Activated CD8-positive, alpha-beta T cell treated with anti-CD3 and anti-CD28 coated beads, Interleukin-2, amount 10 ng/mL, durations not matched to agents 7 days and 5 days (primary cell): ENCODE results near the gene SLC6A8. TPM values are rescaled to one million over a fixed set of nuclear protein-coding genes. Genes with fewer than 3 reads are reported as not detected.
A peak's percentile ranks its signal among the peaks of the same experiment; 100 is the strongest.

Source experiments
- ATAC-seq: fragments of 150-1000 bp; cut with Tn5 transposase; one replicate; pipeline ENCODE4 v1.10.0; 2021; ENCODE audit warnings: moderate library complexity
- CTCF ChIA-PET: fragments of 350-600 bp; sonication (Branson Sonifier 250); formaldehyde crosslinking; loops from one replicate; lab custom pipeline; 2021; ENCODE audit warnings: antibody characterized with exemption; lab: Charles Lee
- POLR2A ChIA-PET: fragments of 350-600 bp; sonication (Branson Sonifier 250); formaldehyde crosslinking; loops from one replicate; lab custom pipeline; 2021; ENCODE audit warnings: antibody characterized with exemption; lab: Charles Lee
- DNase-seq: peaks from one replicate; pipeline ENCODE4 v3.0.0-alpha.2; 2020
- H3K27ac Mint-ChIP-seq: one replicate; pipeline ENCODE4 v1.8.0; 2021; ENCODE audit warnings: mild to moderate bottlenecking, mixed read lengths
- H3K27me3 Mint-ChIP-seq: one replicate; pipeline ENCODE4 v1.8.0; 2021; ENCODE audit warnings: low read depth, mixed read lengths
- H3K36me3 Mint-ChIP-seq: one replicate; pipeline ENCODE4 v1.8.0; 2021; ENCODE audit warnings: low read depth, mixed read lengths
- H3K4me1 Mint-ChIP-seq: one replicate; pipeline ENCODE4 v1.8.0; 2021; ENCODE audit warnings: low read depth, mixed read lengths
- H3K4me3 Mint-ChIP-seq: one replicate; pipeline ENCODE4 v1.8.0; 2021; ENCODE audit warnings: mild to moderate bottlenecking, mixed read lengths
- H3K9me3 Mint-ChIP-seq: one replicate; pipeline ENCODE4 v1.8.0; 2022; ENCODE audit warnings: mixed read lengths; ENCODE audit not compliant: insufficient read depth
- total RNA-seq, 2 experiments: library from RNA; stranded (reverse); gene quantifications; one replicate each; pipeline ENCODE4 v1.2.3, GENCODE V29; 2021

Gene SLC6A8
- 1 to 10 TPM in 1 of 2 experiments, under 1 TPM in 1; 0.82 to 1.3 TPM for total RNA-seq

DNA sequence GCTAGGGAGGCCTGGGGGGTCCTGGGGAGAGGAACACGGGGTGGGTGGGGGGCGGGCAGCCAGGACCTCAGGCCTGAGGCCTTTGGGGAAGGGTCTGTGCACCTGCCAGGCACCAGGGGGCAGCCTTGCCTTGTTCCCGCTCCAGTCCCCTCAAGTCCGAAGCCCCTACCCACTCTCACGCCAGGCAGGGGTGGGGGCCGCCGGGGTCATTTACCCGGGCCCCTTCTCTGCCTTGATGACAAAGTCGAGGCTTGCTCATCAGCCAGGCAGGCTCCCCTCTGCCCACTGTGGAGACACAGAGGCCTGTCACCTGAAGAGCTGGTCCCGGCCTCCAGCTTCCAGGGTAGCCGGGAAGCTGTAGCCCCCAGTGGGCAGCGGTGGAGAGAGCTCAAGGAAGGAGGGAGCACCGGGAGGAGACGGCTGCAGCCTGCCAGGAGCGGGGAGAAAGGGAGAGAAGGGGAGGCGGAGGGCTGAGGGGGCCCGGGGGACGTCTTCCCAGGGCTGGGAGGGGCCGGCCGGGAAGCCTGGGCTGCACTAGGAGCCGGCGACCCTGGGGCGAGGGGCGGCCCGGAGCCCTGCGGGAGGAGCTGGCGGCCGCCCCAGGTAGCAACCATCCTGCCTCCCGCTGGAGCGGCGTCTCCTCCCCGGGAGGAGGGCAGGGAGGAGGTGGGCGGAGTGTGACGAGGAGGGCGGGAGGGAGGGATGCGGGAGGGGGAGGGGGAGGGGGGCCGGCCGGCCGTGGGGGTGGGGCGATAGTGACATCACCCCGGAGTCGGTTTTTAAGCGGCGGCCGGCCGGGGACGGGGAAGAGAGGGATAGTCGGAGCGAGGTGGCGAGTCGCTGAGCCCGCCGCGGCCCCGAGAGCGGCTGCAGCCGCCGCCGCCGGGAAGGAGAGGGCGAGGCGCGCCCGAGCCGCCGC is at the start of gene SLC6A8:
Gene SLC6A8, plus strand, starts transcription at position 806 of the 919 bp plus-strand sequence. CDS start 649 bp downstream, outside the sequence.
- H3K27ac Mint-ChIP-seq, result no peak within 1 kb of the TSS
- peak; percentile 60 for ATAC-seq
- H3K4me1 Mint-ChIP-seq, result no peaks in the 10 kb centered on the region
- peak within 1 kb of the TSS; percentile 64 for H3K4me3 Mint-ChIP-seq
- peak; percentile 45 for DNase-seq
- H3K27me3 Mint-ChIP-seq, result peaks cover 9% of the 10 kb centered on the region
- CTCF ChIA-PET, result interaction anchor here (1.1 to 1.2 kb wide), 2 partner anchors 19 to 20 kb away, joined by 3 read pairs; no protein-coding TSS in a partner anchor
- no peaks in the 10 kb centered on the region for H3K9me3 Mint-ChIP-seq
- H3K36me3 Mint-ChIP-seq, result no peaks in the 10 kb centered on the region
- POLR2A ChIA-PET, result no interaction called here

DNA sequence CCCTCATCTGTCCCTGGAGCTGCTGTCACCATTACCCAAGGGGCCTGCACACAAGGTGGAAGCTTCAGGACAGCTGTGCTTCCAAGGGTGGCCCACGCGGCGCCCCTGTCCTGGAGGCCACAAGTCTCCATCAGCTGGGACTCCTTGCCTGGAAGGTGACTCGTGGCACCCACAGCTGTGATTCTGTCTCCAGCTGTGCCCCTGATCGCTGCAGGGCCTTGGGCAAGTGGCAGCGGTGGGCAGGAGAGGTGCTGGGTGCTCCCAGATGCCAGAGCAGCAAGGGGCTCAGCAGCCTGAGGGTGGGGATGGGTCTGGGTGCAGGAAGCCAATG is 49.7 kb upstream of the SLC6A8 start:
- POLR2A ChIA-PET, result no interaction called here
- Mint-ChIP-seq H3K27me3 (peaks cover 16% of the 10 kb centered on the region), H3K36me3 (no peaks in the 10 kb centered on the region), H3K4me1 (peaks cover 8% of the 10 kb centered on the region), H3K4me3 (no peak overlapping the region), H3K27ac (no peak overlapping the region), H3K9me3 (no peaks in the 10 kb centered on the region)
- CTCF ChIA-PET, result no interaction called here
- no peak for ATAC-seq
- DNase-seq, result no peak

DNA sequence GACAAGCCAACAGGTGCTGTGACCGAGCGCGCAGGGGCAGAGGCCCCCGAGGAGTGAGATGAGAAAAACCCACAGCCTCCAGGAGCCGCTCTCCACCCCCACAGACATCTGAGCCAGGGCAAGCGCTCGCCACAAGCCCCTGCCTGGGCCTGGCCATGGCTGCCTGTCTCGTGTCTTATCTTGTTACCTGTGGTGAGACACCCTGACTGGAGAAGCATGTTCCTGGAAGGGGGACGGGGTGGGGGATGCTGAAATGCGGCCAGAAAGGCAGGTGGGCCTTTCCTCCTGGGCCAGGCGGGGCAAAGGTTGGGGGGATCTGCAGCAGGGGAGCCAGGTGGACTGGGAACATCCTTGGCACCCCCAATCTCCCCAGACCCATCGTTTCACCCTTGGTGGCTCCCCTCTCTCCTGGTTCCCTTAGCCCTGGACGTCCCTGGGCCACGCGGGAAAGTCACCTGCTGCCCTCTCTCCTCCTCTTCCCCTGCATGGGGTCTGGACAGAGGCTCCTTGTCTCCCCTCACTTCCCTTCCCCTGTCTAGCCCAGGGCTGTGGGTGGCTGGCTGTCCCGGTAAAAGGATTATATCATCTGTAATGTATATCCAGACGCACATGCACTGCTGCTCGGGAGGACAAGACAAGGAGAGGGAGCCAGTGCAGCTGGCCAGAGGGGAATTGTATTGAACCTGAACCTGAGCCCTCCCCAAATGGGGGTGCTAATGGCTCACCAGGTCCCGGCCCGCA is 49.1 kb upstream of the SLC6A8 start:
- ChIA-PET CTCF (no interaction called here), POLR2A (no interaction called here)
- Mint-ChIP-seq H3K36me3 (no peaks in the 10 kb centered on the region), H3K9me3 (no peaks in the 10 kb centered on the region), H3K4me1 (peaks cover 8% of the 10 kb centered on the region), H3K27ac (no peak overlapping the region), H3K27me3 (peaks cover 21% of the 10 kb centered on the region), H3K4me3 (no peak overlapping the region)
- DNase-seq (no peak), ATAC-seq (no peak)

DNA sequence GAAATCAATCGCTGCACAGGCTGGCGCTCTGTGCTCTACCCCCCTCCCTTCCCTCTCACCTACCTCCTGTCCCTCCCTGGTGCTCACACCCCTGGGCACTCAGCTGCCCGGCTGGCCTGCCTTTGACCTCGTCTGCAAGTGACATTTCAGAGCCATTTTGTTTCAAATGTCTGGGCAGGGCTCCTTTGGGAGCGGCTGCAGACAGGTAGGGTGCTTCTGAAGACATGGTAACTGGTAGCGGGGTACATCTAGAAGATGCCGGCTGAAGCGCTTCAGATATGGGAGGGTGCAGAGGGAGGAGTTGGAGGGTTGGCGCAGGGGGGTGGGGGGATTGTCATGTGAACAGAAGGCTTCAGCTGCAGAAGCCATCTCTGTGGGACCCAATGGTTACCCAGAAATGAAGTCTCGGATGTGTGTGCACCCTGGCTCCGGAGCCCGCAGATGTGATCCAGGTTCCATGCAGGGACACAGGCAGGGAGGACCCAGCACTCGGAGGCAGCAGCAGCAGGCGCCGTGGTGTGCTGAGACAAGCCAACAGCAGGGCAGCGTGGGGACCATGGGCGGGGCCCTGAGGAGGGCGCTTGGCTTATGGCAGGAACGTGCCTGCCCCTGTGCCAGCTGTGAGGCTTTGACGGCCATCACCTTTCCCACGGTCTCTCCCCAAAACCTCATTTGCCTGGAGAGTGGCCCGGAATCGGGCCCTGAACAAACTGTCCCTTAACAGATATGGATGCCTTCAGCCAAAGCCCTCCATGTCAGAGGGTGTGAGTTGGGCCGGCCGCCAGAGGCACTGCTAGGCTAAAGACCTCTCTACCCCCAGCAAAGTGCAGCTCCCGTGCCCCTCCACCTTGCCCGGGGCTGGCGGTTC is 48.3 kb upstream of the SLC6A8 start:
- POLR2A ChIA-PET, result no interaction called here
- CTCF ChIA-PET, result no interaction called here
- peaks cover 22% of the 10 kb centered on the region for H3K27me3 Mint-ChIP-seq
- H3K9me3 Mint-ChIP-seq, result no peaks in the 10 kb centered on the region
- no peaks in the 10 kb centered on the region for H3K36me3 Mint-ChIP-seq
- H3K27ac Mint-ChIP-seq, result no peak overlapping the region
- ATAC-seq, result no peak
- no peak for DNase-seq
- peaks cover 8% of the 10 kb centered on the region for H3K4me1 Mint-ChIP-seq
- no peak overlapping the region for H3K4me3 Mint-ChIP-seq

DNA sequence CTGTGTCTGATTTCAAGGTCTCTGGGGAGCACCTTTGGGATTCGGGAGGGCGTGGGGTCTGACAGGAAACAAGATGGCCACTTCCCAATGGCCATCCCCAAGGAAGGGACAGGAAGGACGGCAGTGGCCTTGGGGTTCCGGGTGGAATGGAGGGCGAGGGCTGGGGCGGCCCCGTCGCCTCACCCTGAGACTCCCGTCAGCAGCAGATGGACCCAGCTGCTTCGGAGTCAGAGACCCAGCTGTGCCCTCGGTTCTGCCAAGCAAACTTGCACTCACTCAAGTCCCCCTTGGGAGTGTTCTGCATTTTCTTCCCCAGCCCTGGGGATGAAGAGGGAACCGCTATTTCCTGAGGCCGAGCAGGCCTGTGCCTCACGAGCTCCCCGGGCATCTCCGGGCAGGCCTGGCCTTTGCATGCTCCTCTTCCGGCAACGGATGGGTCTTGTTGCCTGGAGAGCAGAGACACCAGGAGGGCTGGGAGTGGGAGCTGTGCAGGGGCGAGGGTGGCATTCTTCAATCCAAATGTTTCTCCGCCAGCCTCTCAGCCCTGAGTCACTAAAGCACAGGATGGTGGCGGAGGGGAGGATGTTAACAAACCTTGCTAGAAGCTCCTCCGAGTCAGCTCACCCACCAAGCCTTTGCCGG is 47.6 kb upstream of the SLC6A8 start:
- Mint-ChIP-seq H3K27ac (no peak overlapping the region), H3K4me3 (no peak overlapping the region), H3K36me3 (no peaks in the 10 kb centered on the region), H3K27me3 (peaks cover 29% of the 10 kb centered on the region), H3K4me1 (peaks cover 8% of the 10 kb centered on the region), H3K9me3 (no peaks in the 10 kb centered on the region)
- ChIA-PET CTCF (interaction anchor here (0.8 kb wide), 1 partner anchor 698 kb away, joined by 3 read pairs; no protein-coding TSS in a partner anchor), POLR2A (no interaction called here)
- DNase-seq (no peak), ATAC-seq (no peak)

DNA sequence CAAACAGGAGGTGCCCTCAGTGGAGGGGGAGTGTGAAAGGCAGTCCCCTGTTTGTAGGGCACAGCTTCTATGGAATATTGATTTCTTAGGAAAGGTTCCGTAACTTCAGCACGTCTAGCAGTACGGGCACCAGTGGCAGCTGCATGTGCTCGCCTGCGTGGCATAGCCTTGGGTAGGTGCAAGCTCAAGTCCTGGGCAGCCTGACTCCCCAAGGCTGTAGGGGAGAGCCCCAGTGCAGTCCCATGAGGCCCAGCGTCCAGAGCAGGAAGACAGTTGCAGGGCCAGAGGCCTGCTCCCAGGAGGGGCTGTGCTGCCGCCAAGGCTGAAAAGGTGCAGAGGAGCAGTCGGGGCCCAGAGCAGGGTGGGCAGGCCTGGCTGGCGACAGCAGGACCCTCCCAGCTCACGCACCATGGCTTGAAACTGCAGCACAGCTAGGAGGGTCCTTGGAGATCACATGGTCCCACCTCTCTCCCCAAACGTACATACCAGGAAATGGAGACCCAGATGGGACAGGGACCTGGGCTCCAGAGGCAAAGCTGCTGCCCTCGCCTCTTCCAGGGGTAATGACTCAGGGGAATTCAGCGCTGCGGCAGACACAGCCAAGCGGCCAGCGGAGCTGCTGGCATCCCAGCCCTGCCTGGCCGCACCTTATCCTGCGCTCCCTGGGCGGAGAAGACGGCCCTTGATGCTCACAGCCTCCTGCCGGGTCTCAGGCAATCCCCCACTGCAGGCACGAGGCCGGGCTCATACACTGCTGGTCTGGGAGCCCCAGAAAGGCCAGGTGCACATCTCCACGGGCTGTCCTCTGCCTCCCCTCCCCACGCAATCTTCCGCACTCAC is 46.8 kb upstream of the SLC6A8 start:
- no peak for ATAC-seq
- Mint-ChIP-seq H3K27me3 (peaks cover 36% of the 10 kb centered on the region), H3K9me3 (no peaks in the 10 kb centered on the region), H3K27ac (no peak overlapping the region), H3K4me1 (peaks cover 8% of the 10 kb centered on the region), H3K4me3 (no peak overlapping the region), H3K36me3 (no peaks in the 10 kb centered on the region)
- CTCF ChIA-PET, result interaction anchor here (0.8 kb wide), 1 partner anchor 699 kb away, joined by 3 read pairs; no protein-coding TSS in a partner anchor
- POLR2A ChIA-PET, result no interaction called here
- DNase-seq, result no peak

DNA sequence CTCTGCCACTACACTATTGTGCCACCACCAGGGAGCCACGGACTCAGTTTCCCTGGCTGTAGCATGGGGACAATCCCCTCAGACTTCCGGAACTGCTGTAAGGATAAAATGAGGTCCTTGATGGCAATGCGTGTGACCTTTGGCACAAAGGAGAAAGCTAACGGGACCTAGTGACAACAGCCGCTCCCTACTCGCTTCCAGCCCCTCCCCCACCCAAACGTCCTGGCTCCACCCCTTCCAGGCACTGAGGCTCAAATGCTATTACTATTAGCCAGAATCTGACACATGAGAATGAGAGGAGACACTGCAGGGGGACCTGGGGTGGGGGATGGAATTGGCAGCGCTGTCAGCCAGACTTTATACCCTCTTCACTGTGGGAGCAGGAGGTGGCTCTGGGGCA is 46.1 kb upstream of the SLC6A8 start:
- ATAC-seq (no peak), DNase-seq (no peak)
- no peak overlapping the region for H3K27ac Mint-ChIP-seq
- no peaks in the 10 kb centered on the region for H3K9me3 Mint-ChIP-seq
- peaks cover 43% of the 10 kb centered on the region for H3K27me3 Mint-ChIP-seq
- H3K4me1 Mint-ChIP-seq, result peaks cover 8% of the 10 kb centered on the region
- ChIA-PET POLR2A (no interaction called here), CTCF (no interaction called here)
- no peaks in the 10 kb centered on the region for H3K36me3 Mint-ChIP-seq
- no peak overlapping the region for H3K4me3 Mint-ChIP-seq

DNA sequence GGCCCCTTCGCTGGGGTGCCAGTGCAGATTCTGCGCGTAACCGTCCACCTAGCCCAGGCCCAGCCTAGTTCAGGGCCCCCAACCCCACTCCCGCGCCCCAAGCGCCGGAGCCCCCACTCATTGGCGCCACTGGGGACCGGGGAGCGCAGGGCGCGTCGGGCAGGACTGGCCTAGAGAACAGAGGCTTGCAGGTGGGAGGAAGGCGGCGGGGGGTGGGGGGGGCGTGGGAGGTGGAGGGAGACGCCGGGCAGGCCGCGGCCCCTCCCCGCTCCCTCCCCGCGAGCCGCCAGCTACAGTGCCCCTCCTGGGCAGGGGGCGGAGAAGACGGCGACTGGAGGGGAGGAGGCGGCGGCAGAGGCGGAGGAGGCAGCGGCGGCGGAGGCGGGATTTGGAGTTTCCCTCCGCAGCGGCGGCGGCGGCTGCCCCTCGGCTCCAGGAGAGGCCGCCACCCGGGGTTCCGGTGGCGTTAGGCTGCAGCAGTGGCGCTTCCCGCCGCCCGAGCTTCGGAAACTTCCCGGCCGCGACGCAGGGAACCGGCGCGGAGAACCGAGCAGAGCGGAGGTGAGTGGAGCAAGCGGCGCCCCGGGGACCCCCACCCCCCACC is 45.6 kb upstream of the SLC6A8 start:
- no peak for DNase-seq
- Mint-ChIP-seq H3K9me3 (no peaks in the 10 kb centered on the region), H3K27ac (no peak overlapping the region), H3K27me3 (peaks cover 43% of the 10 kb centered on the region), H3K4me3 (no peak overlapping the region), H3K4me1 (peaks cover 8% of the 10 kb centered on the region), H3K36me3 (no peaks in the 10 kb centered on the region)
- POLR2A ChIA-PET, result no interaction called here
- CTCF ChIA-PET, result no interaction called here
- no peak for ATAC-seq

DNA sequence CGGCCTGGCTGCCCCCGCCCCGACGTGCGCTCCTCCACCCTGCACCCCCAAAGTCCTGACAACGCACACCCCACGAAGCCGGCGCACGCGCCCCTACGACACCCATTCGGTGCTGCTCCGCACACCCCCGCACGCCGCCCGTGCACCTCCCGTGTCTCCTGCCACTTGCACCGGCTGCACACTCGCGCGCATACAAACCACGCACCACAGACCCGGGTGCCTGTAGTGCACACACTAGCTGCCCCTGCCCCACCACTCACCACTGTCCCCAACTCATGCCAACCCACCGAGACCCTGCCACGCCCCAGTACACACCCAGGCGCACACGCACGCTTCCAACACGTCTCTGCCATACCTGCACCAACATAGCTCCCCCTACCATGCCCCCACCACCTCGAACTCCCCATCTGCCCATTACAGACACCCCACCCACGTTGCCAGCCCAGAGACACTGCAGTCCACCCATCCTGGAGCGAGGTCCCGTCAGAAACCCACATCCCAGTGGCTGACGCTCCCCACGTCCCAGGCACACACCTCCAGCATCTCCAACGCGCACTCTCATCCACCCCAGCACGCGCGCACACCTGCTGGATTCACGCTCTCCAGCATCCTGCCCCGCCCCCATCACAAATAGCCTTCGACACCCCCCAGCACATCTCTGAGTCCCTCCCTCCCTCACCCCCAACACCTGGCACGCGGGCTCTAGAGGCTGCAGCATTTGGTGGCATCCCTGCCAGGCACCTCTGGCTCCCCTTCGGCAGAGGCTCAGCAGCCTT is 44.9 kb upstream of the SLC6A8 start:
- no peaks in the 10 kb centered on the region for H3K36me3 Mint-ChIP-seq
- no peaks in the 10 kb centered on the region for H3K9me3 Mint-ChIP-seq
- H3K27ac Mint-ChIP-seq, result no peak overlapping the region
- DNase-seq (no peak), ATAC-seq (no peak)
- no peak overlapping the region for H3K4me3 Mint-ChIP-seq
- CTCF ChIA-PET, result interaction anchor here (1.0 kb wide), 1 partner anchor 39 kb away, joined by 3 read pairs; no protein-coding TSS in a partner anchor
- peaks cover 8% of the 10 kb centered on the region for H3K4me1 Mint-ChIP-seq
- peaks cover 43% of the 10 kb centered on the region for H3K27me3 Mint-ChIP-seq
- POLR2A ChIA-PET, result no interaction called here
